ENCODE results near the gene CNTNAP2.
A peak's percentile ranks its signal among the peaks of the same experiment; 100 is the strongest.
"Not testable (repeated sequence)": the region's sequence is repeated elsewhere in the genome, so short reads cannot be mapped to it uniquely, and the experiment has no call there.

The CNTNAP2 gene

DNA sequence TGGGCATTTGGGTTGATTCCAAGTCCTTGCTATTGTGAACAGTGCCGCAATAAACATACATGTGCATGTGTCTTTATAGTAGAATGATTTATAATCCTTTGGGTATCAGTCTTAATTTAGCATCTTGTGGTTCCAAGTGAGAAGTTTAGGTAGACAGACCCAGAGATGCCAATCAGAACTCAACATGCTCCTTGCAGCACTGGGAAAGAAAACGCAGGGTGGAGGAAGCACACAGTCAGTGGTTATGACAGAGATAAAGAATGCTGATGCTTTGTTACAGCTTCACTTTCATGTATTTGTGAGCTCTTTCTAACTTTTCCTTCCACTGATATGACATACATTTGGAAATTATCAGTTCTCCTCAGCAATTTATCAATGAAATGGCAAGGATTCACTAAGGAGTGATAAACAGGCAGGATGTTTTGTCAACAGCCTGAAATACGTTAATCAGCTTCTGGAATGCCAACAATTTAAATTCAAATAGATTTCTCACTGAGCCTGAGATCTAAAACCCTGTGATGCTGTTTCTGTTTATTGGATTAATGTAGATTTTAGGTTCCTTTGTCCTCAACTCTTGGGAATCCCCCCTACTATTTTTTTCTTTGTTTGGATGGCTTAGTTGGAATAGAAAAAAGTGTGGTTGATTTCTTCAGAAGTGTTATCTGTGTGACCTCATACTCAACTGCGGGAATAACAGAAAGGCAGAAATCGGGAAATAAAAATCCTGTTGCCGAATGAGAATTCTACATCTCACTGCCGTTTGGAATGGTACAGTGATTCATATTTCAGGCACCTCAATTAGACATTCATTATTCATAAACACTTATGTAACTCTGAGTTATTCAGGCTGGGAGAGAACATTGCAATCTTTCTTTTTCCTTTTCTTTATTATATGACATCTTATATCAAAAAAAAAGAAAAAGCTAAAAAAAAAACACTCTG is 675.0 kb downstream of the CNTNAP2 start:
- DNase-seq, result no peak

DNA sequence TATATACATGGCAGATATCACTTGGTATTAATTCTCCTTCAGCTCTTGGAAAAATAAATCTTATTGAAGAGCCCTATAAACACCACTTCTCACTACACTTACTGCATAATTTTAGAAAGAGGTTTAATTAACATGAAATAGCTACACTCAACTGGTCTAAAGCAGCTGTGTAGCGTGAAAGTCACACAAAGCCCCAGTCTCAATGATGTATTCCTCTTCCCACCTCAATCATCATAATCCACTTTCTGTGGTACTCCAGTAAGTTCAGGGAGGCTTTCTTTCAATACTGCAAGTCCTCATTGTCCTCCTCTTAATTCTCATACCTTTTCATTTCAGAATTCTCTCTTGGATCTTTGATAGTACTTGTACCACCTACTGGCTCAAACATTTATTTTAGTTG is 688.0 kb downstream of the CNTNAP2 start:
- no peak for DNase-seq

DNA sequence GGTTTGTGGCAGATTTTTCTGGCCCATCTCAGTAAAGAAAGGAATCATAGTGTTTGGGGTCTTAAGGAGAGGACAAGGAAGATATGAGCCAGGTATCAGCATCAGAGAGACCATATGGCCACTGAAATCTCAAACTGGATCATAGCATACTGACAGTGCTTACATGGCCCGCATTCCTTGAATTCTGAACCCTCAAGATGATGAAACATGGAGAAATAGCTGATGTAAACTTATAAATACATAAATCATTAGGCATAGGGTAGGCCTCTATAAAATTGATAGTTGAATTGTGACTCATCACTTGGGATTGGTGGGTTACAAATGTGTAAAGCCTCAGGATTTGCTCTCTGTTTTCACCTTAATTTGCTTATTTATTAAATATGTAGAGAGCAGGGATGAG is 688.5 kb downstream of the CNTNAP2 start:
- DNase-seq, result no peak

DNA sequence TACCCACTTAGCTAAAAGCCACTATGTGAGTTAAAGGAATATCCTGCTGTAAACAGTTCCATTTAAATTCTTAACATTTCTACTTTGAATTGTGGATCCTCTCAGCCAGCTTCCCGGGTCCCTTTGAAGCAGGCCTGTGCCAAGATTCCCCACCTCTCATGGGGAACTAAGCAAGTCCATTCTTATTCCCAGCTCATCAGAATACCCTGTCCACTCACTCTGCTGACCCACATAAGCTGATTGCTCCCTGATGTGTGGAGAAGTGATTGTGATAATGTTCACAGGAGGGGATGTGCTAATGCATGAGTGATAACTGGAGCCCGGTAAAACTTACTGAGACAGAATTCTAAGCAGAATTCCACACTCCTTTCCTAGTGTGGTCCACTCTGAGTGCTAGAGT is 709.7 kb downstream of the CNTNAP2 start:
- DNase-seq, result no peak

DNA sequence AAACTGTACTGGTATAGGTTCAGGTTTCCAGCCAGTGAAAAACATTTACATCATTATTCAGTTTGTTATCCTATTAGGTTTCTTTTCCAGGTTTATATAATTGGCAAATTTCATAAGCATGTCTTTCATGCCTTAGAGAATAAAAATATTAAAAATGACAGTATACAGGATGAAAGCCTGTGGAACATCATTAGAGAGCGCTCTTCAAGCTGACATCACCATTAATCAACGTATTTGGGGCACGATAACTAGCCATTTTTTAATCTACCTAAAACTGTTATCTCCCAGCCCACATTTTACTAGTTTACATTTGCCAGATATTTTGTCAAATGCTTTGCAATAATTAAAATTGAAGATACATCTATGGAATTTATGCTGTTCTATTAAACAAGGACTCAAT is 714.1 kb downstream of the CNTNAP2 start:
- DNase-seq, result no peak

DNA sequence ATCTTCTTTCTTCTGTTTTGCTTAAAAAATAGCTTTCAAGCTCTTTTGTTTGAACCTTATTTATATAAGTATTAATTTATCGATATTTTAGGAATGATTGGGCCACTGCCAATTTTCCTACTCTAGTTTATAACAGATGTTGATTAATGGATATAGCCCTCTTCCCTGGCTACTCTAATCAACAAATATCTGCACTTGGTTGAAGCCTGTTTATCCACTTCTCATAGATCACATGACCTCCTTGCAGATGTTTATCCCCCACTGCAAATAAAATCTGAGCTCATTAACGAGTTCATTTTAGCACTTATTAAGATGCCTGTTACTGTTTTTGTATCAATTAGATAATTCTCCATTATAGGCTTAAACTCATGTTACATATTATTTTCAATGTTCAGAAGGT is 715.3 kb downstream of the CNTNAP2 start:
- DNase-seq, result no peak

DNA sequence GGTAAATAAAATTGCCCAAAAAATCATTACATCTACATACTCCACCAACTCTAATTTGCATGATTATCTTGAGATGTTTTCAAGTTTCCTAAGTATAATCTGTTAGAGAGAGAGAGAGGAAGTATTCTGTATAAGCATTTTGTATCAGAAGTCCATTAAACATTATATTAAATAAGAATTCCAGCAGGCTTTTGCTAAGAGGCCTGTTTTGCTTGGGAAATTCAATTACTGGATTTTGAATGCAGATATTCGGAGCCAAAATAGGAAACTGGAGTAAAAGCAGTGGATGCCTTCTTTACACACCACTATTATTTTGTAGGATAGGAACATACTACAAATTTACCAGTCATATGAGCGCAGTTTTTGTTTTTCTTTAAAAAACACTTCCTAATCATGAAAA is 727.8 kb downstream of the CNTNAP2 start:
- DNase-seq, result no peak

DNA sequence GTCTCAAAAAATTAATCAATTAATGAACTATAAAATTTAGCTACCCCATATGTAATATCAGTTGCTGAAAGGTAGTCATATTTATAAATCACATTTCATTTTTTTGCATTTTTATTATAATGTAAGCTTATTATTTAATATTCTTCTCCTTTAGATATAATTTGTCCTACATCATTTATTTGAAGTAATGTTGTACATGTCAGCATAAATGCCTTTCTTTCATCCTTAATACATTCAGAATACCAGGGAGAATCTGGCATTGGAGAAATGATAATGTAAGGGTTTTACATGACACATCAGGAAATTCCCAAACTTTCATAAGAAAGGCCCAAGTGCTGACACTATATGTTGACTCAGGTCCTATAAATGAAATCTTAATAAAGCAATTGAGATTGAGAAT is 742.1 kb downstream of the CNTNAP2 start:
- DNase-seq, result no peak

DNA sequence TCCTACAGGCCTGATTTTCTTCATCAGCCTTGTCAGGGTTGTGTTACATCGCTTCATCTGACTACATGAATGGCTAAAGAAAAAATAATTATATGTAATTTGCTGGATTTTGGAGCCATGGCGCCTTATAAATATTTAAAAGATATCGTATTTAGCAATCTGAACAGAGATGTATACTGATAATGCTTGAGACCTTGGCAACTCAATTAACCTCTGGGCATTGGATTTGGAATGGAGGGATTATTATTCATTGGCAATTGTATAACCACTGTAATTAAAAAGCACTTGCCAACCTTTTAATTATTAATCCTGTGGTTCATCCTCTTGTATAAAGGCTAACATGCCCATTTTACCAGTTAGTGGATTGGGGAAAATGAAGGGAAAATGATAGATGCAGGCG is 745.1 kb downstream of the CNTNAP2 start:
- no peak for DNase-seq

DNA sequence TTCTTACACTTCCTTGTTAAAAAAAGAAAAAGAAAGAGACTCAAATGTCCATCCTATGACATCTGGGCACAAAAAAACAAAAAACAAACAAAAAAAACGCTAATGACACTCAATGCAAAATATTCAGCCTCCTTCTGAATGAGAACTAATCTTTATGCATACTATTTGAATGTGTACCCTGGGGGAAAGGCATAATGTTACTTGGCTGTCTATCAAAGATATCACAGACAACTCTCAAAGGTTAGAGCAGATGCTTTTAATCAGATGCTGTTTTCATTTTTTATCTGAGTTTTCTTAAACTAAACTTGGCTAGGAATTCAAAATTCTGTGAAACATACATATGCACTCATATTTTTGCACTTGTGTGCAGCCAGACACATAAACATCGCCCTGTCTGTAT is 745.8 kb downstream of the CNTNAP2 start:
- peak; percentile 82 for DNase-seq

DNA sequence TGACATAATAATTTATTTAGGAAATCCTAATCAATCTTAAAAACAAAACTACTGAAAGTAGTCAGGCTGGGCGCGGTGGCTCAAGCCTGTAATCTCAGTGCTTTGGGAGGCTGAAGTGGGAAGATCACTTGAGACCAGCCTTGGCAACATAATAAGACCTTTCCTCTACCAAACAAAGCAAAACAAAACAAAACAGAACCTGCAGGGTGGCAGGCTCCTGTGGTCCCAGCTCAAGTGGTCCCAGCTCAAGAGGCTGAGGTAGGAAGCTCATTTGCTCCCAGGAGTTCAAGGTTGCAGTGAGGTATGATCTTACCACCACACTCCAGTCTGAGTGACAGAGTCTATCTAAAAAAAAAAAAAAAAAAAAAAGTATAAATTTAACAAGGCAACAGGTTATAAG is 748.0 kb downstream of the CNTNAP2 start:
- no peak for DNase-seq

DNA sequence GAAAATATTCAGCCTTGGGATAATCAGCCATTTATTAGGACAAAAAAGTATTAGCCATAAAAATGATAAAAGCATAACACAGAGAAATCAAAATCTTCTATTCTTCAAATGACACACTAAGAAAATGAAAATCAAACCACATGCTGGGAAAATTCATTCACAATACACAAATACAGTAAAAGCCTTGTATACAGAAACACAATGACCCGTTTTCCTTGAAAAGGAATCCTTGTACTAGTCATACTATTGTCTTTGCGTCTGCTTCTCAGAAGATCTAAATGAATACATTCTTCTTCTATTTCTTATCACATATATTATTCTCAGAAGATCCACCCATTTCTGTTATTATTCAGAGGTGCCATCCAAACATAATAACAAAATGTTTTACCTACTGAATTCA is 749.1 kb downstream of the CNTNAP2 start:
- no peak for DNase-seq

DNA sequence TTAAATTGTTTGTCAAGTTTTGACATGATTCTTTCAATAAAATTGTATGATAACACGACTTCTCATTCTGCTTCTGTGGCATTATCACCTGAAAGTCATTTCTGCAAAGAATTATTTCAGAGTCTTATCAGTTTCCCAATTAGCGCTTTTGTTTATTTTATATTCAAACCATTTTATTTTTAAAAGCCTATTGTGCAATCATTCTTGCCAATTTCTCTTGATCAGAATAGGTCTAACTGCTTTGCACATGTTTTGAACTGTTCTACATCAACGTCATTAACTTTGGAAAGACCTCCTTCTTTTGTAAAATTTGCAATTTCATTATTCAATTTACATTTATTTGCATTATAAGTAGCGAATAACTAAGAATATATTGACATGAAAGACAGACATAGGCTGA is 758.1 kb downstream of the CNTNAP2 start:
- DNase-seq, result peak; percentile 36

DNA sequence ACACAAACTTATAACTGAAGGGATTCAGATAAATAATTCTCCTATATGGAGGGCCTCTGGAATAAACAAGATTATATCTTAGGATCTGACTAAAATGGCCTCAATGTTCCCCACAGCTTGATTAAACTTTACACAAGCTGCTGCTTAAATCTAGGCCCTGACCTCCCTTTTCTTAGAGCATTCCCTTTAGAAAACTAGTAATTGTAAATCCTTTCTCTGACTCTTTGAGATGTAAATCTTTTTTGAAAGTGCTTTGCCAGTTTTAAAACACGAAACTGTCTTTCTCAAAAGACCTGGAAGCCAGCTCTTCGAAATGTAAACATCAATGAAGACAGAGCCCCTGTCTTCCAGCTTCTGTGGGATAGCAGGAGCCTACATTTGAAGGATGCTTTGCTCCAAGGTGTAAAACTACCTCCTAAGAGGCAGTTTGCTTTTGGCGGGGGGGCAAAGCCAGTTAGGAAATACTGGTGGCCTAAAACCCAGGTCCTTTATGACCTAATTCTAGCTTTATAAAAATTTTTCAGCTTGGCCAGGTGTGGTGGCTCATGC is 758.7 kb downstream of the CNTNAP2 start:
- no peak for DNase-seq

DNA sequence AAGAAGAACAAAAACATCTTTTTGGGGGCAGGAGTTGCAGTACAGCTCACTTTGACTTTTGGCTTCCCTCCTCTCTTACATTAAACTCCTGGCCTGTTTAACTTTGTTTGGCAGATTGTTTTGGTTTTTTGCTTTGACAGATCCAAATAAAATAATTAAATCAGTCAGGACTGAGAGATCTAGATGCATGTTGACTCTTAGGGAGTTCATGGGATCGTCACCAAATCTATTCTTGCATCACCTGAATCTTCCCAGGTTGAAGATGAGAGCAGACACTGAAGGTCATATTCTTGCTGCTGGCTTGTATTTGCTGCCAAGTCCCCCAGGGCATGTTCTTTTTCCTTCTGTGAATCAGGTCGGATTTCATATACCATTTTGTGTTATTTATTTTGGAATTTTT is 759.4 kb downstream of the CNTNAP2 start:
- no peak for DNase-seq

DNA sequence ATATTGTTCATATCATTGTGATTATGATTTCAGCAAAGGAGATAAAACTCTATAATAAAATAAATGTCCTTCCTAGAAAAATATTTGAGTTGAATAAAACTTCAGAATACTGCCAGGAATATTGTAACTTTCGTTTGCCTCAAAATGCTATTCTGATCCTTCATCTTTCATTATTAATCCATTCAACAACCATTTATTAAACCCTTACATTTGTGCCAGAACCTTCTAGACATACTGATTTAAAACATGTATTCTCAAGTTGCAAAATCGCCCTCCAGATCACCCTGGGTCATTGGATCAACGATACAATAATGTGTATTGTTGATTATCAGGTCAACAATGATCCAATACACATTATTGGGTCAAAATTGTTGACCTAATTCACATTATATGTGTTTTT is 759.8 kb downstream of the CNTNAP2 start:
- no peak for DNase-seq

DNA sequence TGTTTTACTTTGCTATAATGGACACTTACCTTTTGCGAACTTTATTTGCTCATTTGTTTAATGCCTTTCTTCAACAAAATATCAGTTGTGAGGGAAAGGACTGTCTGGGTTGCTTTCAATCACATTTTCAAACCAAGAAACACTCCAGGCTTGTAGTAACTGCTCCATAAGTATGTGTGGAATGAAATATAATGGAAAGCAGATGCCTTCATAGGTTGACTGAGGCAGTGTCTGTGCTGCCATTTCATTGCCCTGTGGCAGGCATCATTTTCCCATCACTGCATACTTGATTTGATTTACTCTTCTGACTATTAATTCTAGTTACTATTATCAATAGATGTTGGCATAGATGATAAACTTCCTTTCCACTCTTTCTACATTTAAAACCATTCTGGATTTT is 762.3 kb downstream of the CNTNAP2 start:
- DNase-seq, result no peak

DNA sequence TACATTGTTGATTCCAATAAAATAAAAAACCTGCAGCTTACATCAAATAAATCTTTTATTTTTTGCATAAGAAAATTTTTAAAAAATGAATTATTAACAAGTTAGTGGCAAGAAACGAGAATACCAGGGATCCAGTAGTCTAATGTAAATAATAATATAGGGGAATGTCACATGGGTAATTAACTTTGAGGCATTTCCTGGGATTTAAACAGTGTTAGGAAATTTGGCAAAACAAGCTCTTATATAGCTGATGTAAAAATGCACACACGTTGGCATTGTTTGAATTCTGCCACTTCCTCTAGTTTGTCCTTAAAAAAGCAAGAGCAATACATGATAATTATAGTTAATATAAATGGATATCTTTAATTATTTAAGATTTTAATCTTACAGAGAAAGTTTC is 768.6 kb downstream of the CNTNAP2 start:
- no peak for DNase-seq

DNA sequence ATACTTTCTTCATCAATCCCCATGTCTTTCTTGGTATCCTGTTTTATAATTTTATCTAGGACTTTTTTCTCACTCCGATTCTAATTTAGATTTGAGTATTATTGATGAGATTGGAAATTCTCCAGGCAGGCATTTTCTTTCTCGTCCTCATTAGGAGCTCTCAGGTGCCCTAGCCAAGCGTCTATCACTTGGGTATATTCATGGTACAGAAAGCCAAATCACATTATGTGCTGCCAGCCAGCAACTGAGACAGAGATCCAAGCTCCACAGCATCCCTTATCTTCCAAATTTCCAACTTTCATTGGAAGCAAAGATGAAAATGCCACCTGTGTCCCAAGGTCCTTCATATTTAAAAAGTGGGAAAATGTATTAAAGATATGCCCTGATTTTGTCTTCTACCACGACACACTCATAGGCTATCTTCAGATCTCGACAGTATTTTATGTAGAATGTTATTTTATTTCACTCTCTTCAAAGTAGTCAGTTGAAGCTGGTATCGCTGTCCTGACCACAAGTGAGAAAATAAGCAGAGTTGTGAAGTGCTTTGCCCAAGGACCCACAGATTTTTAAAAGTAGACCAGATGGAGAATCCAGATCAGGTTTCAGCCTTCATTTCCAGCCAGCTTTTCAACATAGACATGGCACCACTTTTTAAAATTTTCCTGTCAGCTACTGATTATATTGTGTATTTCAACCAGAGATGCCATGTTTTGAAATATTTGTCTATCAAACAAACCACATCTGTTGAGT is 773.4 kb downstream of the CNTNAP2 start:
- DNase-seq, result no peak

DNA sequence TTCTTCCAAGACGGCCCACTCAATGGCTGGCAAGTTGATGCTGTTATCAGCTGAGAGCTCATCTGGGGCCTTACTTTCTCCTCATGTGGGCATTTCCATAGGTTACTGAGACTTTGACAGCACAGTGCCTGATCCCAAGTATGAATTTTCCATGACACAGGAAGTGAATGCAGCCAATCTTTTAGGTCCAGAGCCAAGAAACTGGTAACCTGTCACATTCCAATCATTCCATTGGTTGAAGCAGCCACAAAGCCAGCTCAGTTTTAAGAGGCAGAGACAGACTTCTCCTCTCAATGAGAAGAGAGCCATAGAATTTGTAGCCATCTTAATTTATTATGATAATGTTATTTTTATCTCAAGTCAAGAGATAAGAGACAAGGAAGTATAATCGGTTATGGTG is 775.5 kb downstream of the CNTNAP2 start:
- DNase-seq, result no peak

DNA sequence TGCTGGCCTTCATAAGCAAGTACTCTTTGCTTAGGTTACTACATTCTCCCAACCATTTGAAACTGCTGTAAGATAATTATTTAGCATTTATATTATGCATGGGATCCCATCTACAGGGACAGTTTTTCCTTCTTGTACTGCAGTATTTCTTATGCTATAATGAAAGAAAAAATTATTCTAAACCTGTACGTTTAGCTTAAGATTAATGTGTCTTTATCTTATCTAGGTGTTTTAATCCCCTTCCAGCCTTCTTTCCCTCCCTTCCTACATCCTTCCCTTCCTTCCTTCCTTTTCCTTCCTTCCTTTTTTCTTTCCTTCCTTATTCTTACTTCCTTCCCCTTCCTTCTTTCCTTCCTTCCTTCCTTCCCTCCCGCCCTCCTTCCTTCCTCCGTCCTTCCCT is 778.3 kb downstream of the CNTNAP2 start:
- no peak for DNase-seq

DNA sequence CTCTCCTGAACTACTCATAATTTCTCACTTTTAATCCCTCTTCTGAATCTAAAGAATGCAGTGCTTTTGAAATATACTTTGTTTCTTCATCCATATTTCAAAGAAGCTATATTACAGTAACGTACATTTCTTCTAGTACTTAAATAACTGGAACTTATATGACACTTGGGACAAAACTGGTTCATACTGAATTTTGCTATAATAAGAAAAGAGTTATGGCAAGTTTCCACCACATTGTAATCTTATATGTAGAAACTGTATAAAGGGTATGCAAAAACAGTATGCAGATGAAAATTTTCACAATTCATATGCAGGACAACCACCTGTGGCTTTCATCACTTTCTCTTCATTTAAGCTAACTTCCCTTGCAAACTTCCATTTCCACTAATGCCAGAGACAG is 785.7 kb downstream of the CNTNAP2 start:
- no peak for DNase-seq

DNA sequence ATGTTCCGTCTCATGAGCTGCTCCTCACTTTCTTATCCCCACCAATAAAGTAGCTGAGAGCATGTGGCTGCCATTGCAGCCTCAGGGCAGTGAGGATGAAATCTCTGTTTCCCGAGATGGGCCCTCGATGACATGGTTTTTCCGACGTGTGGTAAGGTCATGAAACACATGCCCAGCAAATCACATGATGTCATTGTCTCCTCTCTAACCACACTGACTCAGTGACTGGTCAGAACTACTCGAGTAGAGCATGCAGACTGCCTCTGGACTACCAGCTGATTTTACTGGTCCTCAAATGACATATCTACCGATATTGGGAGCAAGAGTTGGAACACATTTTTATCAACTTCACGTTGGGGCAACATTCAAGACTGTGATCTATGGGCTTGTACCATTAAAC is 786.1 kb downstream of the CNTNAP2 start:
- no peak for DNase-seq

DNA sequence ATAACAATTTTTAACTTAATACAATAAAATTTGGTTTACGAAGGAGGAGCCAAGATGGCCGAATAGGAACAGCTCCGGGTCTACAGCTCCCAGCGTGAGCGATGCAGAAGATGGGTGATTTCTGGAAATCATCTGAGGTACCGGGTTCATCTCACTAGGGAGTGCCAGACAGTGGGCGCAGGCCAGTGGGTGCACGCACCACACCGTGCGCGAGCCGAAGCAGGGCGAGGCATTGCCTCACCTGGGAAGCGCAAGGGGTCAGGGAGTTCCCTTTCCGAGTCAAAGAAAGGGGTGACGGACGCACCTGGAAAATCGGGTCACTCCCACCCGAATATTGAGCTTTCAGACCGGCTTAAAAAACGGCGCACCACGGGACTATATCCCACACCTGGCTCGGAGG is 789.1 kb downstream of the CNTNAP2 start:
- not testable (repeated sequence) for DNase-seq

All from NCI-H526 treated with DMSO at 0.1 percent for 48 hours (cell line).